HCT116 (cell line): ENCODE results near the gene TRAPPC12. TPM values are rescaled to one million over a fixed set of nuclear protein-coding genes. Genes with fewer than 3 reads are reported as not detected.

ENCODE experiments used
- ATAC-seq: fragments of 200-7000 bp; cut with Tn5 transposase; 2 replicates; pipeline ENCODE4 v1.9.1; 2020; ENCODE audit warnings: mild to moderate bottlenecking, moderate library complexity
- BruUV-seq: library from RNA; stranded (reverse); fragments of 400-500 nt; replicated peaks from 2 replicates; lab custom pipeline; 2021; lab: Mats Ljungman, UMichigan
- CTCF ChIA-PET: fragments of 300-600 bp; sonication (Branson Sonifier 250); formaldehyde crosslinking; loops from one replicate; lab custom pipeline; 2021; ENCODE audit warnings: antibody characterized with exemption; lab: Charles Lee
- POLR2A ChIA-PET: fragments of 300-600, 350-600 bp; sonication (Branson Sonifier 250); formaldehyde crosslinking; loops from one replicate; lab custom pipeline; 2021; ENCODE audit warnings: antibody characterized with exemption; lab: Charles Lee
- RAD21 ChIA-PET, 2 experiments: fragments of 300-600 bp; sonication (Branson Sonifier 250); formaldehyde crosslinking; loops; one replicate each; lab custom pipeline; 2023; ENCODE audit warnings: low total read pairs in 2 of 2; ENCODE audit not compliant: uncharacterized antibody in 2 of 2, unreplicated experiment in 2 of 2, low non-redundant PET in 1 of 2; lab: Charles Lee
- DNase-seq: peaks from one replicate; pipeline ENCODE4 v3.0.0-alpha.2; 2010; ENCODE audit warnings: low read depth, low spot score
- H2AFZ ChIP-seq: fragments of 200-600 bp; shearing (Covaris generic), sonication (generic); 2 replicates; pipeline ENCODE4 v1.6.1; 2017; ENCODE audit warnings: low read depth, mixed run types, mixed read lengths, antibody characterized with exemption, low read length; ENCODE audit not compliant: poor library complexity, severe bottlenecking
- H3K27ac ChIP-seq: 2 replicates; pipeline ENCODE4 v1.5.1; 2012; ENCODE audit warnings: low read depth, low read length
- H3K27me3 ChIP-seq: fragments of 200-600 bp; sonication (generic); 2 replicates; pipeline ENCODE4 v1.6.1; 2016; ENCODE audit warnings: mixed run types, low read length, mixed read lengths; ENCODE audit not compliant: insufficient read depth
- H3K36me3 ChIP-seq, 2 experiments: fragments of 200-500 bp in 1 of 2; fragments of 200-600 bp in 1 of 2; sonication (Bioruptor generic) in 1 of 2; sonication (generic) in 1 of 2; 2 replicates each; pipeline versions ENCODE4 v1.5.1 to v1.6.1; 2014 to 2016; ENCODE audit warnings: low read length in 2 of 2, inconsistent platforms in 1 of 2, mixed read lengths in 1 of 2, mixed run types in 1 of 2; ENCODE audit not compliant: insufficient read depth in 2 of 2, control insufficient read depth in 1 of 2
- H3K4me1 ChIP-seq, 2 experiments: fragments of 200-600 bp in 1 of 2; sonication (generic) in 1 of 2; 2 replicates each; pipeline versions ENCODE4 v1.5.1 to v1.6.1; 2012 to 2017; ENCODE audit warnings: low read length in 2 of 2, inconsistent platforms in 1 of 2, mild to moderate bottlenecking in 1 of 2, mixed read lengths in 1 of 2, mixed run types in 1 of 2, moderate library complexity in 1 of 2; ENCODE audit not compliant: insufficient read depth in 2 of 2, control insufficient read depth in 1 of 2
- H3K4me2 ChIP-seq: fragments of 200-600 bp; sonication (generic); 2 replicates; pipeline ENCODE4 v1.6.1; 2017; ENCODE audit warnings: mixed run types, low read length, mixed read lengths
- H3K4me3 ChIP-seq, 2 experiments: fragments of 200-600 bp in 1 of 2; sonication (generic) in 1 of 2; replicated peaks in 1 of 2; 2 replicates each; pipeline ENCODE4 v1.5.1; 2011 to 2016; ENCODE audit warnings: low read length in 2 of 2, control low read depth in 1 of 2, low read depth in 1 of 2, mild to moderate bottlenecking in 1 of 2, mixed read lengths in 1 of 2, mixed run types in 1 of 2
- H3K79me2 ChIP-seq: fragments of 200-600 bp; sonication (generic); 2 replicates; pipeline ENCODE4 v1.6.1; 2017; ENCODE audit warnings: mild to moderate bottlenecking, mixed run types, low read length, moderate library complexity, mixed read lengths; ENCODE audit not compliant: insufficient read depth
- H3K9ac ChIP-seq: fragments of 200-600 bp; sonication (generic); 2 replicates; pipeline ENCODE4 v1.6.1; 2016; ENCODE audit warnings: low read length, mixed read lengths
- H3K9me2 ChIP-seq: fragments of 200-600 bp; sonication (generic), shearing (Covaris generic); 2 replicates; pipeline ENCODE4 v1.6.1; 2017; ENCODE audit warnings: mixed run types, mild to moderate bottlenecking, moderate library complexity; ENCODE audit not compliant: insufficient read depth
- H3K9me3 ChIP-seq, 2 experiments: fragments of 200-500 bp in 1 of 2; fragments of 200-600 bp in 1 of 2; sonication (Bioruptor generic) in 1 of 2; sonication (generic) in 1 of 2; 2 replicates each; pipeline ENCODE4 v1.6.1; 2014 to 2017; ENCODE audit warnings: low read length in 2 of 2, mixed read lengths in 2 of 2, inconsistent platforms in 1 of 2, low read depth in 1 of 2, mild to moderate bottlenecking in 1 of 2, mixed run types in 1 of 2, moderate library complexity in 1 of 2; ENCODE audit not compliant: control insufficient read depth in 1 of 2, insufficient read depth in 1 of 2
- H4K20me1 ChIP-seq: fragments of 200-600 bp; sonication (generic), shearing (Covaris generic); 2 replicates; pipeline ENCODE4 v1.6.1; 2017; ENCODE audit warnings: mixed run types, mild to moderate bottlenecking, moderate library complexity; ENCODE audit not compliant: insufficient read depth
- CBX3 ChIP-seq: IDR thresholded peaks from 2 replicates; pipeline ENCODE4 v1.6.1; 2012; ENCODE audit warnings: low read depth
- POLR2A ChIP-seq: IDR thresholded peaks from 2 replicates; pipeline ENCODE4 v1.7.0; 2011; ENCODE audit warnings: borderline replicate concordance; ENCODE audit not compliant: insufficient read depth, insufficient read length; ENCODE audit errors: extremely low read depth
- TCF7L2 ChIP-seq: IDR thresholded peaks from 2 replicates; pipeline ENCODE4 v1.7.0; 2011; ENCODE audit warnings: borderline replicate concordance, inconsistent platforms; ENCODE audit not compliant: insufficient read depth, insufficient read length; ENCODE audit errors: extremely low read depth
- ZFX ChIP-seq: fragments of 450-650 bp; IDR thresholded peaks from 2 replicates; pipeline ENCODE4 v1.6.1; 2017
- intact Hi-C: fragments of 100-400 bp; cut with micrococcal nuclease; formaldehyde crosslinking; loops from 2 replicates; pipeline ENCODE4 v1.10.0; 2022
- total RNA-seq: library from RNA; stranded (reverse); gene quantifications from one replicate; pipeline ENCODE4 v1.2.1, GENCODE V29; 2021; ENCODE audit not compliant: unreplicated experiment
- TF ChIP-seq, protein P1 (sequence below): IDR thresholded peaks from 2 replicates; pipeline ENCODE4 v1.6.1; 2012

TRAPPC12 gene
- total RNA-seq, 1 experiment from 2014 or later, result 47.4 TPM

DNA sequence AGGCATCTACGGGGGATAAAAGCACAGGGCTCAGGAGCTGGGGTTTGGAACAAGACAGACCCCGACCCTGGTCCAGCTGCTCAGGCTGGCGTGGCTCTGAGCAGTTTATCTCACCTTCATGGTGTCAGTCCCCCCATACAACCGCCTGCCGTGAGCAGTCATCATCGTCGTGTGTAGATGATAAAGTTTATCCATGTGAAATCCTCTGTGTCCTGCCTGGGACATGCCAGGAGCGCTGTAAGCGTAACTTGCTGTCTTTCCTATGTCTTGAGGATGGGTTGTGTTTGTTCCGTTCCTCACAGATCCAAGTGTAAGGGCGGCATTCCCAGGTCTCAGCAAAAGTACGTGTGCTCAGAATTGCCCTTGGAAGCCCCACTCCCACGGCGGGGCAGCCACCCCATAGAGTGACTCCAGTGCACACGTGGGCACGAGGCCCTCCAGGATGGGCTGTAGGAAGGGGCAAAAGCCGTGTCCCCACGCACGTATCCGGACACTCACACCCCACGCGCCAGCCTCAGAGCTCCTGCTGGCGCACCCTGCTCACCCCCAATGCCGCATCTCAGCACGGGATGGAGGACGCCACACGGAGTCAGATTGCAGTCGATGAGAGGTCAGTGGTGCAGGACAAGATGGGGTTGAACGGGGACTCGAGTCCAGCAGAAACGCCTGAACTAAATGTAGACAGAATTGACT, 88.9 kb downstream of the TRAPPC12 start:
- POLR2A ChIA-PET, result no interaction called here
- H3K9me3 ChIP-seq, result no peaks in the 10 kb centered on the region
- RAD21 ChIA-PET, result no interaction called here
- no peaks in the 10 kb centered on the region for H3K27me3 ChIP-seq
- H3K4me2 ChIP-seq, result no peak overlapping the region
- H3K79me2 ChIP-seq, result no peaks in the 10 kb centered on the region
- H3K27ac ChIP-seq, result no peak overlapping the region
- H2AFZ ChIP-seq, result no peak overlapping the region
- ATAC-seq, result no peak
- no peaks in the 10 kb centered on the region; a peak in 1 of 4 replicates for H3K36me3 ChIP-seq
- no peaks in the 10 kb centered on the region for H3K4me1 ChIP-seq
- TF ChIP-seq POLR2A (no peak), TCF7L2 (no peak), CBX3 (no peak)
- TF ChIP-seq, protein P1, sequence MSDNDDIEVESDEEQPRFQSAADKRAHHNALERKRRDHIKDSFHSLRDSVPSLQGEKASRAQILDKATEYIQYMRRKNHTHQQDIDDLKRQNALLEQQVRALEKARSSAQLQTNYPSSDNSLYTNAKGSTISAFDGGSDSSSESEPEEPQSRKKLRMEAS, result no peak
- BruUV-seq, result no TSS peak
- no peak for DNase-seq
- H3K9ac ChIP-seq, result no peak overlapping the region
- intact Hi-C loops, result no loop called here
- no peaks in the 10 kb centered on the region for H4K20me1 ChIP-seq
- CTCF ChIA-PET, result no interaction called here
- H3K4me3 ChIP-seq, result no peak overlapping the region
- no peaks in the 10 kb centered on the region for H3K9me2 ChIP-seq

- BruUV-seq, result no TSS peak
- H3K36me3 ChIP-seq, result no peaks in the 10 kb centered on the region; a peak in 1 of 4 replicates
- POLR2A ChIA-PET, result no interaction called here
- no peaks in the 10 kb centered on the region for H3K79me2 ChIP-seq
- TF ChIP-seq ZFX, result no peak
- H3K4me3 ChIP-seq, result no peak overlapping the region
- H3K9me3 ChIP-seq, result no peaks in the 10 kb centered on the region
- DNase-seq (no peak), ATAC-seq (no peak)
- intact Hi-C loops, result no loop called here
- no peak overlapping the region for H3K4me2 ChIP-seq
- no peak overlapping the region for H3K9ac ChIP-seq
- RAD21 ChIA-PET, result no interaction called here
- no peak overlapping the region for H2AFZ ChIP-seq
- no peak overlapping the region for H3K27ac ChIP-seq
- H3K4me1 ChIP-seq, result no peaks in the 10 kb centered on the region
- no peaks in the 10 kb centered on the region for H3K9me2 ChIP-seq
- H3K27me3 ChIP-seq, result no peaks in the 10 kb centered on the region
- H4K20me1 ChIP-seq, result no peaks in the 10 kb centered on the region
- CTCF ChIA-PET, result no interaction called here
Observed at GRCh38 chr2:3469486-3469885, 90.0 kb downstream of the TRAPPC12 start.
